Left ventricle myocardium inferior (tissue), 1 donor: ENCODE results near the gene PCNA. TPM values are rescaled to one million over a fixed set of nuclear protein-coding genes. Genes with fewer than 3 reads are reported as not detected.
"Not testable (repeated sequence)": the region's sequence is repeated elsewhere in the genome, so short reads cannot be mapped to it uniquely, and the experiment has no call there.

Experiments used
- DNase-seq: peaks from one replicate; pipeline ENCODE4 v3.0.0-alpha.2; 2020
- H3K27ac ChIP-seq: fragments of 200-600 bp; replicated peaks from 2 replicates; pipeline ENCODE4 v1.8.0; 2021
- H3K27me3 ChIP-seq: fragments of 200-600 bp; 2 replicates; pipeline ENCODE4 v1.8.0; 2021; ENCODE audit warnings: low read depth
- H3K36me3 ChIP-seq: fragments of 200-600 bp; 2 replicates; pipeline ENCODE4 v1.8.0; 2021
- H3K4me1 ChIP-seq: fragments of 200-600 bp; 2 replicates; pipeline ENCODE4 v1.8.0; 2021
- H3K4me3 ChIP-seq: fragments of 200-600 bp; 2 replicates; pipeline ENCODE4 v1.8.0; 2021; ENCODE audit warnings: mild to moderate bottlenecking, moderate library complexity
- H3K9me3 ChIP-seq: fragments of 200-600 bp; replicated peaks from 2 replicates; pipeline ENCODE4 v1.8.0; 2021
- CTCF ChIP-seq: fragments of 200-600 bp; IDR thresholded peaks from 2 replicates; pipeline ENCODE4 v1.8.0; 2021; ENCODE audit warnings: antibody characterized with exemption, mild to moderate bottlenecking, borderline replicate concordance
- intact Hi-C: fragments of 100-400 bp; cut with micrococcal nuclease; formaldehyde crosslinking; loops from one replicate; pipeline ENCODE4 v1.11.0; 2022
- total RNA-seq: library from RNA; stranded (reverse); fragmentation: NEBNext Ultra II Directional; extraction: Animal tissue kit (Norgen Biotek cat#: 25700); gene quantifications from one replicate; pipeline ENCODE4 v1.2.1, GENCODE V29; 2021
- donor health status: DM: no; HTN: yes; CAD: no; lungs with severe emphysema.

Gene PCNA
- total RNA-seq, 1 donor from 2014 or later, result 28.0 TPM

DNA sequence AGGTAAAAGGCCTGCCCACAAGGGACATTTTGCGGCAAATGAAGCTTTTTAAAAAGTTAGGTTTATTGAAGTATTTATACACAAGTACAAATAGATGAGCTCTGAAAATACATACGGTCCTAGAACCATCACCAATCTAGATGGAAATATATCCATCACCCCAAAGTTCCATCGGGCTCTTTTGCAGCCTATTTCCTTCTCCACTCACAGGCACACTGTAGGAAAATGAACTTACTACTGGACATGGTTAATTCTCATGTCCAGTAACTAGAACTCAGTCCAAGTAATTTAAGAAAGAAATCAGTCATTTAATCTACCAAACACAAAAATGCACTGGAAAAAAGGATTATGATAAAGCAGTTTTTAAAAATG lies 6.2 kb downstream of the PCNA start:
- Histone ChIP-seq H3K27me3 (no peaks in the 10 kb centered on the region), H3K4me1 (peaks cover 33% of the 10 kb centered on the region), H3K4me3 (peak overlapping the region; percentile 86), H3K9me3 (no peaks in the 10 kb centered on the region), H3K36me3 (peaks cover 70% of the 10 kb centered on the region), H3K27ac (peak overlapping the region; percentile 97)
- intact Hi-C loops, result no loop called here
- DNase-seq, result no peak
- no peak for TF ChIP-seq CTCF

- H3K36me3 ChIP-seq, result peaks cover 71% of the 10 kb centered on the region
- no peak overlapping the region for H3K4me3 ChIP-seq
- H3K27me3 ChIP-seq, result no peaks in the 10 kb centered on the region
- H3K9me3 ChIP-seq, result no peaks in the 10 kb centered on the region
- DNase-seq, result no peak
- TF ChIP-seq CTCF, result no peak
- H3K27ac ChIP-seq, result no peak overlapping the region
- intact Hi-C loops, result no loop called here
- peaks cover 23% of the 10 kb centered on the region for H3K4me1 ChIP-seq
Measured at GRCh38 chr20:5109276-5109675, 10.5 kb downstream of the PCNA start.

DNA sequence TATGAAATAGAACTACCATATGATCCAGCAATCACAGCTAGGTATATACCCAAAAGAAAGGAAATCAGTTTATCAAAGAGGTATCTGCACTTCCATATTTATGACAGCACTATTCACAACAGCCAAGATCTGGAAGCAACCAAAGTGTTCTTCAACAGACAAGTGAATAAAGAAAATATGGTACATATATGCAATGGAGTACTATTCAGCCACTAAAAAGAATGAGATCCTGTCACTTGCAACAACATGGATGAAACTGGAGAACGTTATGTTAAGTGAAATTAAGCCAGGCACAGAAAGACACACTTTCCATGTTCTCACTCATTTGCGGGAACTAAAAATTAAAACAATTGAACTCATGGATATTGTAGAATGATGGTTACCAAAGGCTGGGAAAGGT lies 15.3 kb downstream of the PCNA start:
- no peaks in the 10 kb centered on the region for H3K27me3 ChIP-seq
- no peak overlapping the region for H3K27ac ChIP-seq
- H3K4me3 ChIP-seq, result no peak overlapping the region
- H3K4me1 ChIP-seq, result no peaks in the 10 kb centered on the region
- no peak for DNase-seq
- H3K9me3 ChIP-seq, result no peaks in the 10 kb centered on the region
- no peak for TF ChIP-seq CTCF
- intact Hi-C loops, result no loop called here
- H3K36me3 ChIP-seq, result peaks cover 90% of the 10 kb centered on the region

- DNase-seq, result peak; percentile 76
- intact Hi-C loops, result no loop called here
- peak; percentile 88 for TF ChIP-seq CTCF
- Histone ChIP-seq H3K36me3 (peaks cover 70% of the 10 kb centered on the region), H3K4me1 (no peaks in the 10 kb centered on the region), H3K27ac (no peak overlapping the region), H3K4me3 (no peak overlapping the region), H3K9me3 (no peaks in the 10 kb centered on the region), H3K27me3 (no peaks in the 10 kb centered on the region)
Measured at GRCh38 chr20:5100684-5101347, 18.9 kb downstream of the PCNA start.

DNA sequence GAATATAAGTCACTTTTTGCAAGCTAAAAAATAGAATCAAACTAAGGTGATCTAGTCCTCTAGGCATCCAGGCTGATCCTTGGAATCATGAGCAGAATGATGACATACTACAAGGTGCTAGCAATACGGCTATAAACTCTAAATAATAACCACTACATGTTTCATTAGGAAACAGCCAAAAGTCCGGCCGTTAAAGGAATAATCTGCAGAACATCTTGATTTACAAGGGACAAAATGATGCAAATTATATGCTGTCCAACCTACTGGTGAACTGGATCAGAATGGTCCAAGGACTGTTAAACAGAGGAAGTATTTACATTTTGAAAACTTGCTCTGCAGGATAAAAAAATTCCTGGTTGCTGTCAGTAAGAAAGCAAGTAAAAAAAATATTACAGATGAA lies 19.8 kb downstream of the PCNA start:
- H3K4me1 ChIP-seq, H3K9me3 ChIP-seq, H3K4me3 ChIP-seq, H3K27ac ChIP-seq, DNase-seq, H3K27me3 ChIP-seq, intact Hi-C loops: not testable (repeated sequence)
- H3K36me3 ChIP-seq, result peaks cover 62% of the 10 kb centered on the region

DNA sequence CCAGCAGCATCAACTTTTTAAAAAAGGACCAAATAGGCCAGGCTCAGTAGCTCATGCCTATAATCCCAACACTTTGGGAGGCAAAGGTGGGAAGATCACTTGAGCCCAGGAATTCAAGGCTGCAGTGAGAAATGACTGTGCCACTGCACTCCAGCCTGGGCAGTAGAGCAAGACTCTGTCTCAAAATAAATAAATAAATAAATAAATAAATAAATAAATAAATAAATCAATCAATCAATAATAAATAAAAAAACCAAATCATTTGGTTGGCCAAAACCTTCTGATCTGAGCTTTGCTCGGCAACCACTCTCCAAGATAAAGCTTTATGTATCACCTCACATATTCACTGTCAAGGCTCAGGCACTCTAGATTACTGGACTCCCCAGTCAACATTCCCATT lies 20.7 kb downstream of the PCNA start:
- H3K4me3 ChIP-seq, H3K27me3 ChIP-seq, H3K9me3 ChIP-seq, intact Hi-C loops, DNase-seq, H3K27ac ChIP-seq, H3K4me1 ChIP-seq: not testable (repeated sequence)
- peaks cover 53% of the 10 kb centered on the region for H3K36me3 ChIP-seq
